Transverse colon (tissue), 4 donors: Measurements from ENCODE around the gene S100A14.

Experiments
- CTCF ChIP-seq, 5 experiments: fragments of 200-600 bp in 3 of 5; fragments of 450-650 bp in 2 of 5; sonication (generic) in 3 of 5; IDR thresholded peaks; 1 replicate in 2 of 5; 2 replicates in 3 of 5; pipeline ENCODE4 v1.5.1; 2016 to 2017; ENCODE audit warnings: antibody characterized with exemption in 5 of 5, inconsistent platforms in 3 of 5, mild to moderate bottlenecking in 2 of 5, moderate library complexity in 1 of 5
- POLR2A ChIP-seq: fragments of 450-650 bp; IDR thresholded peaks from one replicate; pipeline ENCODE4 v1.6.1; 2016; ENCODE audit warnings: antibody characterized with exemption, mild to moderate bottlenecking, moderate library complexity
- POLR2AphosphoS5 ChIP-seq, 3 donors: sonication (generic); formaldehyde crosslinking; IDR thresholded peaks; one replicate each; pipeline ENCODE4 v1.6.1; 2016; ENCODE audit warnings: antibody characterized with exemption in 3 of 3

- TF ChIP-seq POLR2AphosphoS5 (IDR thresholded peaks at IDR 0.05) (no peak), CTCF (IDR thresholded peaks at IDR 0.05) (no peak), POLR2A (no peak)
These were observed 31.1 kb downstream of the S100A14 start for GRCh38 chr1:153585006-153585405.
